Rectal smooth muscle tissue (tissue), 1 donor: ENCODE measurements around the gene DCAF4.

Source experiments
- H3K27ac ChIP-seq: one replicate; pipeline ENCODE4 v1.7.0; 2013; ENCODE audit warnings: low read depth, low read length, inconsistent platforms
- H3K27me3 ChIP-seq: one replicate; pipeline ENCODE4 v1.7.0; 2013; ENCODE audit warnings: low read length; ENCODE audit not compliant: control insufficient read depth, insufficient read depth
- H3K36me3 ChIP-seq: one replicate; pipeline ENCODE4 v1.7.0; 2013; ENCODE audit warnings: low read length; ENCODE audit not compliant: control insufficient read depth, insufficient read depth
- H3K4me1 ChIP-seq: one replicate; pipeline ENCODE4 v1.7.0; 2013; ENCODE audit warnings: low read length; ENCODE audit not compliant: control insufficient read depth, insufficient read depth
- H3K4me3 ChIP-seq: one replicate; pipeline ENCODE4 v1.7.0; 2013; ENCODE audit warnings: low read length
- H3K9ac ChIP-seq: one replicate; pipeline ENCODE4 v1.7.0; 2013; ENCODE audit warnings: low read length

Gene DCAF4

GRCh38 chr14:72902801-72903530 is 23.3 kb upstream of the DCAF4 start:
- H3K27ac ChIP-seq, result no peak overlapping the region
- H3K4me1 ChIP-seq, result no peaks in the 10 kb centered on the region
- no peak overlapping the region for H3K4me3 ChIP-seq
- no peaks in the 10 kb centered on the region for H3K27me3 ChIP-seq
- H3K36me3 ChIP-seq, result no peaks in the 10 kb centered on the region
- no peak overlapping the region for H3K9ac ChIP-seq

GRCh38 chr14:72903716-72904115 is 22.5 kb upstream of the DCAF4 start:
- Histone ChIP-seq H3K36me3 (no peaks in the 10 kb centered on the region), H3K9ac (no peak overlapping the region), H3K4me3 (no peak overlapping the region), H3K4me1 (no peaks in the 10 kb centered on the region), H3K27me3 (no peaks in the 10 kb centered on the region), H3K27ac (no peak overlapping the region)

- H3K27me3 ChIP-seq, result no peaks in the 10 kb centered on the region
- H3K27ac ChIP-seq, result no peak overlapping the region
- H3K4me1 ChIP-seq, result peaks cover 3% of the 10 kb centered on the region
- no peaks in the 10 kb centered on the region for H3K36me3 ChIP-seq
- no peak overlapping the region for H3K9ac ChIP-seq
- no peak overlapping the region for H3K4me3 ChIP-seq
These were observed 22.0 kb upstream of the DCAF4 start for GRCh38 chr14:72904218-72904617.

DNA sequence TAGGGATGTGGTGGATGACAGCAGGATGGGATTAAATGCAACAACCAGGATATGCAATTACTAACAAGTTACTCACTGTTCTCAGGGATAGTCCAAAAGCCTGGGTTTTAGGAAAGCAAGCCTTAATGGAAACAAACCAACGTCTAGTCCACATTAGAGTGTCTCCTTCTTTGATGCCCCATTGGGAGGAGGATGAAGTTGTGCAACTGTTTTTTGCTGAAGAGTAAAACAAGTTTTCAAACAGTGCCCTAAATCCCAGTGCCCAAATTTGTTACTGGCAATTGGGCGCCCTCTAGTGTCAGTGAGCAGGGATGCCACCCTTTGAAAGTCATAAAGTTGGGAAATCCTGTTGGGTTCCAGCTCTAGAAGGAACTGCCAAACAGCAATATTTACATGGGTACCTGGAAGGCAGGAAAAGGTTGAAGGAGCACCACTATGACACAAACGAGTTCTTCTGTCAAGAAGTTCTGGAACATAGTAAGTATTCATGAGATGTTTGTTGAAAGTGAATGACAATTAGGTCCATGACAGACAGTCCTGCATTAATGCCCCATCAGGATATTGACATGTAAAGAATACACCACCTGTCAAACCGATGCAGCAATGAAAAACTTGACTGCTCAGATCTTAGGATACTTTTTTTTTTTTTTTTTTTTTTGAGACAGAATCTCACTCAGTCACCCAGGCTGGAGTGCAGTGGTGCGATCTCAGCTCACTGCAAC is 21.3 kb upstream of the DCAF4 start:
- Histone ChIP-seq H3K36me3 (no peaks in the 10 kb centered on the region), H3K27me3 (no peaks in the 10 kb centered on the region), H3K9ac (no peak overlapping the region), H3K4me1 (peaks cover 3% of the 10 kb centered on the region), H3K4me3 (no peak overlapping the region), H3K27ac (no peak overlapping the region)

- Histone ChIP-seq H3K27me3 (no peaks in the 10 kb centered on the region), H3K4me1 (peaks cover 3% of the 10 kb centered on the region), H3K27ac (no peak overlapping the region), H3K36me3 (no peaks in the 10 kb centered on the region), H3K9ac (no peak overlapping the region), H3K4me3 (no peak overlapping the region)
These were observed 19.9 kb upstream of the DCAF4 start for GRCh38 chr14:72906316-72906715.

DNA sequence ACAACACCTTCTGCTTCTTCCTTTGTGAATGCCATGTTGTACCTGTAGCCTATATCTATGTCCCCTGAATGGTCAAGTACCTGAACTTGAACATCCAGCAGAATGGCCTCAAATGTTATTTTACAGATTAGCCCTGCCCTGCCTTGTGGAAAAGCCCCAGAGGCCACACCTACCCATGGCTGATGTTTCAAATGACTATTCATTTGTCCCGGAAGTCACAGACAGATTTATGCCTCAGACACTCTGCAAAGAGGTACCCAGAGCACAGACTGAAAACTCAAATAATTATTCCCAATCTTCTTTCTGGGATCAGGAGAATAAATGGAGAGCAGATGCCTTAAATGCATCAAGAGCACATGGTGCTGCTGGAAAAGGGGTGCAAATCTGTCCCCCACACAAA is 19.4 kb upstream of the DCAF4 start:
- Histone ChIP-seq H3K27me3 (no peaks in the 10 kb centered on the region), H3K9ac (no peak overlapping the region), H3K27ac (no peak overlapping the region), H3K4me1 (peaks cover 3% of the 10 kb centered on the region), H3K4me3 (no peak overlapping the region), H3K36me3 (no peaks in the 10 kb centered on the region)

DNA sequence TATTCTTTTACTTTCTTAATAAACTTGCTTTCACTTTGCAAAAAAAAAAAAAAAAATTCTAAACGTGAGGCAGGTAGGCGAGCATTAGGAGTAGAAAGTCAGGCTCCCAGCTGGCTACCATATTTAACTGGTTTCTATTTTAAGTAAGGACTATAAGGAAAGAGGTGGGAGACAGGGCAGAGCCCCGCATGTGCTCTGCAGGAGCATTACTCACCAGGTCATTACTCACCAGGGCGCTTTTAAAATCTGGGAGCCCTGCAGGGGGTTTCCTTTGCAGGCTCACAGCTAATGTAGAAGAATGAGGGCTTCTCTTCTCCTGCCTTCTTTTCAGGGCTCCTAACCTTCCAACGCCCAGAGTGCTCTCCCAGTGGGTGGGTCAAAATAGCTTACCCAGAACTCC is 18.4 kb upstream of the DCAF4 start:
- Histone ChIP-seq H3K9ac (no peak overlapping the region), H3K27ac (no peak overlapping the region), H3K27me3 (no peaks in the 10 kb centered on the region), H3K4me3 (no peak overlapping the region), H3K36me3 (no peaks in the 10 kb centered on the region), H3K4me1 (peaks cover 3% of the 10 kb centered on the region)

DNA sequence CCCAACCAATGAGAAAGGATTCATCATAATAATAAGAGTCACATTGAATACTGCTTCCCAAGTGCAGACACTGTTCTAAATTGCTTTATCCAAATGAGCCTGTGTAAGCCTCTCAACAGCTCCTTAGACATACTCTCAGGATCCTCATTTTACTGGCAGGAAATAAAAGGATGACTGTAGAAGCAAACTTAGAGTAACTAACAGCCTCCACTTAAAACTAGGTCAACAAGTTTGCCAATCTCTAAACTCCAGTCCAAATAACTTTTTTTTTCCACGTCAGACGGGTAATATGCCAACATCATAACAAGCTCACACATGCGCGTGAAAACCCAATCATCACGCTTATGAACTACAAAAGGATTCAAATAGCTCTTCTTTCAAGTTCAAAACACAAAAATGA is 17.1 kb upstream of the DCAF4 start:
- H3K9ac ChIP-seq, result no peak overlapping the region
- H3K36me3 ChIP-seq, result no peaks in the 10 kb centered on the region
- no peak overlapping the region for H3K4me3 ChIP-seq
- no peak overlapping the region for H3K27ac ChIP-seq
- no peaks in the 10 kb centered on the region for H3K27me3 ChIP-seq
- H3K4me1 ChIP-seq, result peaks cover 3% of the 10 kb centered on the region

- Histone ChIP-seq H3K4me1 (peaks cover 13% of the 10 kb centered on the region), H3K27ac (no peak overlapping the region), H3K9ac (no peak overlapping the region), H3K36me3 (no peaks in the 10 kb centered on the region), H3K4me3 (no peak overlapping the region), H3K27me3 (no peaks in the 10 kb centered on the region)
These were observed 12.5 kb upstream of the DCAF4 start for GRCh38 chr14:72913809-72914208.

GRCh38 chr14:72916174-72916573 is 10.1 kb upstream of the DCAF4 start:
- Histone ChIP-seq H3K27me3 (no peaks in the 10 kb centered on the region), H3K4me3 (no peak overlapping the region), H3K36me3 (no peaks in the 10 kb centered on the region), H3K9ac (no peak overlapping the region), H3K27ac (no peak overlapping the region), H3K4me1 (peaks cover 10% of the 10 kb centered on the region)

GRCh38 chr14:72917094-72917802 is 9.0 kb upstream of the DCAF4 start:
- Histone ChIP-seq H3K4me1 (peaks cover 10% of the 10 kb centered on the region), H3K27me3 (no peaks in the 10 kb centered on the region), H3K36me3 (no peaks in the 10 kb centered on the region), H3K4me3 (no peak overlapping the region), H3K9ac (no peak overlapping the region), H3K27ac (no peak overlapping the region)

- Histone ChIP-seq H3K27ac (no peak overlapping the region), H3K27me3 (no peaks in the 10 kb centered on the region), H3K36me3 (no peaks in the 10 kb centered on the region), H3K4me3 (no peak overlapping the region), H3K9ac (no peak overlapping the region), H3K4me1 (peaks cover 10% of the 10 kb centered on the region)
These were observed 6.3 kb upstream of the DCAF4 start for GRCh38 chr14:72920008-72920407.
